Activated CD8-positive, alpha-beta memory T cell treated with anti-CD3 and anti-CD28 coated beads for 24 hours (primary cell): Measurements from ENCODE around the gene AKT1S1.
"Not testable (repeated sequence)": the region's sequence is repeated elsewhere in the genome, so short reads cannot be mapped to it uniquely, and the experiment has no call there.

Experiments
- DNase-seq: peaks from one replicate; pipeline ENCODE4 v3.0.0-alpha.2; 2020

AKT1S1 gene

GRCh38 chr19:49833599-49833998 is 43.6 kb downstream of the AKT1S1 start:
- DNase-seq: no peak

GRCh38 chr19:49832556-49832955 is 44.6 kb downstream of the AKT1S1 start:
- no peak for DNase-seq

- DNase-seq: no peak
Observed at GRCh38 chr19:49831592-49831991, 45.6 kb downstream of the AKT1S1 start.

GRCh38 chr19:49830766-49831165 is 46.4 kb downstream of the AKT1S1 start:
- no peak for DNase-seq

GRCh38 chr19:49829721-49830120 is 47.4 kb downstream of the AKT1S1 start:
- no peak for DNase-seq

- no peak for DNase-seq
Observed at GRCh38 chr19:49829200-49829599, 48.0 kb downstream of the AKT1S1 start.

- no peak for DNase-seq
Observed at GRCh38 chr19:49827034-49827433, 50.1 kb downstream of the AKT1S1 start.

- no peak for DNase-seq
Observed at GRCh38 chr19:49824662-49825061, 52.5 kb downstream of the AKT1S1 start.

GRCh38 chr19:49823472-49823871 is 53.7 kb downstream of the AKT1S1 start:
- no peak for DNase-seq

GRCh38 chr19:49820125-49820524 is 57.0 kb downstream of the AKT1S1 start:
- DNase-seq: no peak

- DNase-seq: not testable (repeated sequence)
Observed at GRCh38 chr19:49819452-49820115, 57.6 kb downstream of the AKT1S1 start.
